CD14-positive monocyte (primary cell): ENCODE results near the gene DIPK2B. TPM values are rescaled to one million over a fixed set of nuclear protein-coding genes. Genes with fewer than 3 reads are reported as not detected.
A peak's percentile ranks its signal among the peaks of the same experiment; 100 is the strongest.

Experiments used
- DNase-seq, 3 donors: peaks; one replicate each; pipeline ENCODE4 v3.0.0-alpha.2; 2011 to 2022
- H2AFZ ChIP-seq: 2 replicates; pipeline ENCODE4 v1.6.0; 2012; ENCODE audit warnings: mild to moderate bottlenecking, low read depth, low read length, inconsistent platforms; ENCODE audit not compliant: insufficient read depth, poor library complexity, severe bottlenecking
- H3K27ac ChIP-seq, 2 donors: 1 replicate in 1 of 2; 2 replicates in 1 of 2; pipeline ENCODE4 v1.5.1; 2012 to 2013; ENCODE audit warnings: low read length in 2 of 2, control low read depth in 1 of 2, inconsistent platforms in 1 of 2, low read depth in 1 of 2, mild to moderate bottlenecking in 1 of 2
- H3K27me3 ChIP-seq, 2 donors: one replicate each; pipeline versions ENCODE4 v1.6.0 to v1.6.1; 2011 to 2013; ENCODE audit warnings: low read length in 2 of 2; ENCODE audit not compliant: control insufficient read depth in 2 of 2, insufficient read depth in 2 of 2
- H3K36me3 ChIP-seq, 2 donors: replicated peaks in 1 of 2; 1 replicate in 1 of 2; 2 replicates in 1 of 2; pipeline versions ENCODE4 v1.5.1 to v1.6.1; 2012 to 2013; ENCODE audit warnings: low read length in 2 of 2, control low read depth in 1 of 2, inconsistent platforms in 1 of 2, mild to moderate bottlenecking in 1 of 2; ENCODE audit not compliant: insufficient read depth in 2 of 2, control insufficient read depth in 1 of 2
- H3K4me1 ChIP-seq, 2 donors: 1 replicate in 1 of 2; 2 replicates in 1 of 2; pipeline versions ENCODE4 v1.5.1 to v1.6.1; 2012 to 2013; ENCODE audit warnings: low read length in 2 of 2, control low read depth in 1 of 2, inconsistent platforms in 1 of 2, mild to moderate bottlenecking in 1 of 2, moderate library complexity in 1 of 2; ENCODE audit not compliant: insufficient read depth in 2 of 2, control insufficient read depth in 1 of 2
- H3K4me2 ChIP-seq: replicated peaks from 2 replicates; pipeline ENCODE3; 2012; ENCODE audit warnings: low read length, moderate library complexity, mild to moderate bottlenecking; ENCODE audit not compliant: poor library complexity, severe bottlenecking; ENCODE audit errors: extremely low read depth
- H3K4me3 ChIP-seq, 3 experiments: fragments of 200-600 bp in 1 of 3; sonication (generic) in 1 of 3; replicated peaks in 1 of 3; 1 replicate in 2 of 3; 2 replicates in 1 of 3; pipeline ENCODE4 v1.5.1; 2011 to 2013; ENCODE audit warnings: low read length in 3 of 3, mild to moderate bottlenecking in 3 of 3, control low read depth in 2 of 3, low read depth in 2 of 3, inconsistent platforms in 1 of 3, moderate library complexity in 1 of 3
- H3K79me2 ChIP-seq: 2 replicates; pipeline ENCODE4 v1.6.0; 2012; ENCODE audit warnings: mild to moderate bottlenecking, control low read depth, inconsistent platforms, low read length, moderate library complexity; ENCODE audit not compliant: insufficient read depth
- H3K9ac ChIP-seq: 2 replicates; pipeline ENCODE4 v1.6.0; 2017; ENCODE audit warnings: low read length, mild to moderate bottlenecking; ENCODE audit not compliant: insufficient read depth, poor library complexity, severe bottlenecking
- H3K9me3 ChIP-seq, 2 donors: replicated peaks in 1 of 2; 1 replicate in 1 of 2; 2 replicates in 1 of 2; pipeline versions ENCODE4 v1.5.1 to v1.6.1; 2012 to 2013; ENCODE audit warnings: low read length in 2 of 2, control low read depth in 1 of 2; ENCODE audit not compliant: control insufficient read depth in 1 of 2, insufficient read depth in 1 of 2
- H4K20me1 ChIP-seq: 2 replicates; pipeline ENCODE4 v1.6.0; 2012; ENCODE audit warnings: mild to moderate bottlenecking, low read length, control low read depth, moderate library complexity; ENCODE audit not compliant: insufficient read depth
- H3K27ac Mint-ChIP-seq, 7 donors: one replicate each; pipeline ENCODE4 v1.8.0; 2020; ENCODE audit warnings: mild to moderate bottlenecking in 7 of 7, mixed read lengths in 7 of 7, moderate library complexity in 6 of 7, inconsistent platforms in 2 of 7
- H3K27me3 Mint-ChIP-seq, 3 donors: one replicate each; pipeline ENCODE4 v1.8.0; 2021 to 2022; ENCODE audit warnings: low read depth in 3 of 3, mild to moderate bottlenecking in 3 of 3, mixed read lengths in 3 of 3, moderate library complexity in 3 of 3, inconsistent platforms in 1 of 3
- H3K36me3 Mint-ChIP-seq, 2 donors: one replicate each; pipeline ENCODE4 v1.8.0; 2020; ENCODE audit warnings: mixed read lengths in 2 of 2, inconsistent platforms in 1 of 2, mild to moderate bottlenecking in 1 of 2
- H3K4me1 Mint-ChIP-seq: one replicate; pipeline ENCODE4 v1.8.0; 2020; ENCODE audit warnings: mild to moderate bottlenecking, mixed read lengths
- H3K4me3 Mint-ChIP-seq, 2 donors: one replicate each; pipeline ENCODE4 v1.8.0; 2020; ENCODE audit warnings: mild to moderate bottlenecking in 2 of 2, mixed read lengths in 2 of 2, moderate library complexity in 1 of 2
- H3K9me3 Mint-ChIP-seq, 7 donors: one replicate each; pipeline ENCODE4 v1.8.0; 2020 to 2022; ENCODE audit warnings: mixed read lengths in 7 of 7, mild to moderate bottlenecking in 6 of 7, moderate library complexity in 6 of 7, inconsistent platforms in 2 of 7
- CTCF ChIP-seq: fragments of 200-600 bp; IDR thresholded peaks from one replicate; pipeline ENCODE4 v1.8.0; 2022; ENCODE audit warnings: antibody characterized with exemption, mild to moderate bottlenecking
- WGBS: methylation state at CpG from one replicate; pipeline ENCODE4 v1.1.5; 2013; ENCODE audit warnings: missing lambda C conversion rate; ENCODE audit not compliant: insufficient coverage; 5-methylcytosine and 5-hydroxymethylcytosine counted together
- intact Hi-C, 2 donors: fragments of 100-400 bp; cut with micrococcal nuclease; formaldehyde crosslinking; loops; one replicate each; pipeline versions ENCODE4 v1.15.0 to v1.15.1; 2023
- polyA plus RNA-seq, 3 donors: library from polyadenylated mRNA; depleted of rRNA in 1 of 3; unstranded in 2 of 3; stranded (reverse) in 1 of 3; fragments of 300-500 nt in 2 of 3; fragments of >200 nt in 1 of 3; fragmentation: Illumina TruSeq in 2 of 3; gene quantifications; 1 replicate in 2 of 3; 2 replicates in 1 of 3; pipeline ENCODE4 v1.2.3, GENCODE V29; 2012 to 2021

The DIPK2B gene
- polyA plus RNA-seq, 3 donors = not detected

- Histone ChIP-seq H3K4me3 (no peak overlapping the region), H3K4me2 (no peak overlapping the region), H3K27ac (no peak overlapping the region), H3K79me2 (no peaks in the 10 kb centered on the region), H3K36me3 (no peaks in the 10 kb centered on the region), H3K4me1 (peaks cover 16% of the 10 kb centered on the region in 2 donors), H2AFZ (no peak overlapping the region), H3K9me3 (no peaks in the 10 kb centered on the region), H4K20me1 (no peaks in the 10 kb centered on the region), H3K27me3 (peaks cover 0 to 16% of the 10 kb centered on the region in 2 donors), H3K9ac (no peak overlapping the region)
- Mint-ChIP-seq H3K4me1 (peaks cover 16% of the 10 kb centered on the region), H3K27me3 (peaks cover 3 to 27% (median 10%) of the 10 kb centered on the region in 3 donors), H3K4me3 (no peak overlapping the region), H3K9me3 (peaks cover 0 to 3% (median 0%) of the 10 kb centered on the region in 7 donors), H3K36me3 (no peaks in the 10 kb centered on the region), H3K27ac (no peak overlapping the region)
- TF ChIP-seq CTCF = no peak
- WGBS = 83% methylated on average over 1 of the region's 2 CpGs
- intact Hi-C loops = no loop called here
- DNase-seq = no peak
Measured at GRCh38 chrX:45196701-45197100, 4.0 kb downstream of the DIPK2B start.

GRCh38 chrX:45191820-45192409, 8.8 kb downstream of the DIPK2B start:
- TF ChIP-seq CTCF = no peak
- H3K27ac ChIP-seq = peak overlapping the region in 1 of 2 donors; percentile 63

More at GRCh38 chrX:45191820-45192409, 8.8 kb downstream of the DIPK2B start:
- Histone ChIP-seq H2AFZ (no peak overlapping the region), H3K4me3 (peak overlapping the region in 1 of 3 experiments; percentile 43), H3K4me1 (peaks cover 30% of the 10 kb centered on the region in 2 donors), H3K4me2 (peak overlapping the region; percentile 49), H3K9ac (no peak overlapping the region), H3K79me2 (no peaks in the 10 kb centered on the region), H3K36me3 (no peaks in the 10 kb centered on the region), H4K20me1 (no peaks in the 10 kb centered on the region), H3K27me3 (peaks cover 0 to 7% of the 10 kb centered on the region in 2 donors), H3K9me3 (no peaks in the 10 kb centered on the region)
- peaks cover 0 to 29% (median 3%) of the 10 kb centered on the region in 3 donors for H3K27me3 Mint-ChIP-seq
- intact Hi-C loops = no loop called here
- H3K4me3 Mint-ChIP-seq = peak overlapping the region in 1 of 2 donors; percentile 81
- WGBS = 77% methylated on average over 2 of the region's 7 CpGs
- peak overlapping the region in 4 of 7 donors; percentile 23 to 94 (median 78) for H3K27ac Mint-ChIP-seq
- H3K4me1 Mint-ChIP-seq = peaks cover 29% of the 10 kb centered on the region
- no peaks in the 10 kb centered on the region for H3K9me3 Mint-ChIP-seq
- no peak for DNase-seq
- H3K36me3 Mint-ChIP-seq = no peaks in the 10 kb centered on the region
